Adrenal gland (tissue), 5 donors: ENCODE measurements around the gene ANKRD44.

Source experiments
- POLR2A ChIP-seq, 2 donors: fragments of 450-650 bp; IDR thresholded peaks; one replicate each; pipeline ENCODE4 v1.6.1; 2017; ENCODE audit warnings: antibody characterized with exemption in 2 of 2, mild to moderate bottlenecking in 2 of 2, moderate library complexity in 1 of 2
- TF ChIP-seq, protein P1 (sequence below), 6 experiments: fragments of 450-650 bp in 4 of 6; fragments of 200-600 bp in 2 of 6; sonication (generic) in 1 of 6; IDR thresholded peaks; 1 replicate in 5 of 6; 2 replicates in 1 of 6; pipeline versions ENCODE4 v1.5.1 to v1.8.0; 2016 to 2021; ENCODE audit warnings: antibody characterized with exemption in 6 of 6, mild to moderate bottlenecking in 2 of 6, moderate library complexity in 1 of 6
- donor health status: DM: no; HTN: no; CAD: no.

GRCh38 chr2:197248623-197249022 lies 62.0 kb downstream of the ANKRD44 start:
- TF ChIP-seq POLR2A (IDR thresholded peaks at IDR 0.05): no peak
- TF ChIP-seq, protein P1, sequence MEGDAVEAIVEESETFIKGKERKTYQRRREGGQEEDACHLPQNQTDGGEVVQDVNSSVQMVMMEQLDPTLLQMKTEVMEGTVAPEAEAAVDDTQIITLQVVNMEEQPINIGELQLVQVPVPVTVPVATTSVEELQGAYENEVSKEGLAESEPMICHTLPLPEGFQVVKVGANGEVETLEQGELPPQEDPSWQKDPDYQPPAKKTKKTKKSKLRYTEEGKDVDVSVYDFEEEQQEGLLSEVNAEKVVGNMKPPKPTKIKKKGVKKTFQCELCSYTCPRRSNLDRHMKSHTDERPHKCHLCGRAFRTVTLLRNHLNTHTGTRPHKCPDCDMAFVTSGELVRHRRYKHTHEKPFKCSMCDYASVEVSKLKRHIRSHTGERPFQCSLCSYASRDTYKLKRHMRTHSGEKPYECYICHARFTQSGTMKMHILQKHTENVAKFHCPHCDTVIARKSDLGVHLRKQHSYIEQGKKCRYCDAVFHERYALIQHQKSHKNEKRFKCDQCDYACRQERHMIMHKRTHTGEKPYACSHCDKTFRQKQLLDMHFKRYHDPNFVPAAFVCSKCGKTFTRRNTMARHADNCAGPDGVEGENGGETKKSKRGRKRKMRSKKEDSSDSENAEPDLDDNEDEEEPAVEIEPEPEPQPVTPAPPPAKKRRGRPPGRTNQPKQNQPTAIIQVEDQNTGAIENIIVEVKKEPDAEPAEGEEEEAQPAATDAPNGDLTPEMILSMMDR (IDR thresholded peaks at IDR 0.05): no peak
